ENCODE data around the gene SOS1.
A peak's percentile ranks its signal among the peaks of the same experiment; 100 is the strongest.
"Not testable (repeated sequence)": the region's sequence is repeated elsewhere in the genome, so short reads cannot be mapped to it uniquely, and the experiment has no call there.

Gene SOS1

GRCh38 chr2:39062320-39062719 is 58.5 kb downstream of the SOS1 start:
- TF ChIP-seq CTCF (IDR thresholded peaks at IDR 0.05; ENCODE audit: control insufficient read depth, extremely low read depth, insufficient read depth): no peak
- H3K4me3 ChIP-seq (ENCODE audit: low read depth, low read length): no peak overlapping the region
- no peak for DNase-seq (ENCODE audit: low read depth)

GRCh38 chr2:39061280-39061679 is 59.6 kb downstream of the SOS1 start:
- no peak for TF ChIP-seq CTCF (IDR thresholded peaks at IDR 0.05; ENCODE audit: control insufficient read depth, extremely low read depth, insufficient read depth)
- DNase-seq (ENCODE audit: low read depth): no peak
- no peak overlapping the region for H3K4me3 ChIP-seq (ENCODE audit: low read depth, low read length)

GRCh38 chr2:39059366-39059952 is 61.4 kb downstream of the SOS1 start:
- peak; percentile 2 for DNase-seq (ENCODE audit: low read depth)
- H3K4me3 ChIP-seq (ENCODE audit: low read depth, low read length): no peak overlapping the region

GRCh38 chr2:39058101-39058500 is 62.8 kb downstream of the SOS1 start:
- TF ChIP-seq CTCF (IDR thresholded peaks at IDR 0.05; ENCODE audit: control insufficient read depth, extremely low read depth, insufficient read depth): no peak
- H3K4me3 ChIP-seq (ENCODE audit: low read depth, low read length): no peak overlapping the region

More at GRCh38 chr2:39059366-39059952, 61.4 kb downstream of the SOS1 start:
- TF ChIP-seq CTCF (IDR thresholded peaks at IDR 0.05; ENCODE audit: control insufficient read depth, extremely low read depth, insufficient read depth): peak; percentile 40

GRCh38 chr2:39052665-39053064 is 68.2 kb downstream of the SOS1 start:
- DNase-seq (ENCODE audit: low read depth); H3K4me3 ChIP-seq (ENCODE audit: low read depth, low read length): not testable (repeated sequence)

More at GRCh38 chr2:39058101-39058500, 62.8 kb downstream of the SOS1 start:
- no peak for DNase-seq (ENCODE audit: low read depth)

GRCh38 chr2:39050109-39050508 is 70.7 kb downstream of the SOS1 start:
- H3K4me3 ChIP-seq (ENCODE audit: low read depth, low read length): no peak overlapping the region
- no peak for DNase-seq (ENCODE audit: low read depth)
- TF ChIP-seq CTCF (IDR thresholded peaks at IDR 0.05; ENCODE audit: control insufficient read depth, extremely low read depth, insufficient read depth): no peak

- no peak for DNase-seq (ENCODE audit: low read depth)
- H3K4me3 ChIP-seq (ENCODE audit: low read depth, low read length): no peak overlapping the region
- no peak for TF ChIP-seq CTCF (IDR thresholded peaks at IDR 0.05; ENCODE audit: control insufficient read depth, extremely low read depth, insufficient read depth)
Observed at GRCh38 chr2:39039072-39039471, 81.8 kb downstream of the SOS1 start.

Data from LNCaP clone FGC (cell line).